Dendritic cell treated with granulocyte-macrophage colony-stimulating factor and Interleukin-4, amounts not matched to agents 40 ng/mL and 50 ng/mL, for 4 days (primary cell): ENCODE measurements around the gene GRHPR.
"Not testable (repeated sequence)": the region's sequence is repeated elsewhere in the genome, so short reads cannot be mapped to it uniquely, and the experiment has no call there.

ENCODE experiments used
- H3K27ac Mint-ChIP-seq: one replicate; pipeline ENCODE4 v1.8.0; 2022; ENCODE audit warnings: mild to moderate bottlenecking, mixed read lengths
- H3K27me3 Mint-ChIP-seq: one replicate; pipeline ENCODE4 v1.8.0; 2022; ENCODE audit warnings: mild to moderate bottlenecking, mixed read lengths
- H3K36me3 Mint-ChIP-seq: one replicate; pipeline ENCODE4 v1.8.0; 2022; ENCODE audit warnings: low read depth, mixed read lengths
- H3K4me1 Mint-ChIP-seq: one replicate; pipeline ENCODE4 v1.8.0; 2022; ENCODE audit warnings: low read depth, mixed read lengths
- H3K4me3 Mint-ChIP-seq: one replicate; pipeline ENCODE4 v1.8.0; 2022; ENCODE audit warnings: mild to moderate bottlenecking, moderate library complexity, mixed read lengths
- H3K9me3 Mint-ChIP-seq: one replicate; pipeline ENCODE4 v1.8.0; 2022; ENCODE audit warnings: mixed read lengths
- intact Hi-C: fragments of 100-400 bp; cut with micrococcal nuclease; formaldehyde crosslinking; loops from one replicate; pipeline ENCODE4 v1.15.0; 2022

The GRHPR gene

DNA sequence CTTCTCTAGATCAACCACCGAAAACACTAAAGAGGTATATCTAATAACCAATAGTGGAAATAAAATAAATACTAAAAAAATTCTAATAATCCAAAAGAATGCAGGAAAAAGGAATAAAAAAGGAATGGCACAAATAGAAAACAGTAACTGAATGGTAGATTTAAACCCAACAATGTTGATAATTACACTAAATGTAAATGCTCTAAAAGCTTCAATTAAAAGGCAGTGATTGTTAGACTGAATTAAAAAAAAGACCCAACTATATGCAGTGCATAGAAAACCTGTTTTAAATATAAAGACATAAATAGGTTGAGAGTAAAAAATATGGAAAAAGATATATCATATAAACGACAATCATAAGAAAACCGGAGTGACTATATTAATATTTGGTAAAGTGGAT lies 51.9 kb downstream of the GRHPR start:
- H3K27ac Mint-ChIP-seq = no peak overlapping the region

DNA sequence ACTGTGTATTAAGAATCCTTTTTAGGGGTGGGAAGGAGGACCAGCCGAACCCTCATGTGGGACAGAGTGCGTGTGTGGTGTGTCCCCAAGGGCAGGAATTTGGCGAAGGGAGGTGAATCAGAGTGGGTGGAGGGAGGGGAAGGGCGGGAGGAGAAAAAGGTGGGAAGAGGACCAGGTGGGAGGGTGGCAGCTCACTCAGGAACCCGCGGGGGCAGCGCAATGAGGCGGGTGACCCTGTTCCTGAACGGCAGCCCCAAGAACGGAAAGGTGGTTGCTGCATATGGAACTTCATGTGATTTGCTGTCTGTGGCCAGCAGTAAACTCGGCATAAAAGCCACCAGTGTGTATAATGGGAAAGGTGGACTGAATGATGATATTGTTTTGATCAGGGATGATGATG lies 54.4 kb downstream of the GRHPR start:
- peaks cover 20% of the 10 kb centered on the region for H3K27me3 Mint-ChIP-seq
- peaks cover 10% of the 10 kb centered on the region for H3K4me1 Mint-ChIP-seq
- intact Hi-C loops = no loop called here
- no peak overlapping the region for H3K27ac Mint-ChIP-seq
- H3K9me3 Mint-ChIP-seq = peaks cover 10% of the 10 kb centered on the region
- no peak overlapping the region for H3K4me3 Mint-ChIP-seq
- H3K36me3 Mint-ChIP-seq = no peaks in the 10 kb centered on the region

More for the DNA sequence above, 51.9 kb downstream of the GRHPR start:
- Mint-ChIP-seq H3K36me3 (no peaks in the 10 kb centered on the region), H3K9me3 (peaks cover 10% of the 10 kb centered on the region), H3K4me3 (no peak overlapping the region), H3K27me3 (peaks cover 12% of the 10 kb centered on the region), H3K4me1 (peaks cover 9% of the 10 kb centered on the region)
- intact Hi-C loops = no loop called here

DNA sequence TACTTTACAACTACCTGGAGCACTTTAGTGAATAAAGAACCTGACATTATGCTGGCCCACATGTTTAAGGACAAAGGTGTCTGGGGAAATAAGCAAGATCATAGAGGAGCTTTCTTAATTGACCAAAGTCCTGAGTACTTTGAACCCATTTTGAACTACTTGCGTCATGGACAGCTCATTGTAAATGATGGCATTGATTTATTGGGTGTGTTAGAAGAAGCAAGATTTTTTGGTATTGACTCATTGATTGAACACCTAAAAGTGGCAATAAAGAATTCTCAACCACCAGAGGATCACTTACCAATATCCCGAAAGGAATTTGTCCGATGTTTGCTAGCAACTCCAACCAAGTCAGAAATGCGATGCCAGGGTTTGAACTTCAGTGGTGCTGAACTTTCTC lies 54.9 kb downstream of the GRHPR start:
- H3K4me1 Mint-ChIP-seq, H3K36me3 Mint-ChIP-seq, H3K27ac Mint-ChIP-seq, H3K4me3 Mint-ChIP-seq, intact Hi-C loops: not testable (repeated sequence)
- peaks cover 10% of the 10 kb centered on the region for H3K9me3 Mint-ChIP-seq
- H3K27me3 Mint-ChIP-seq = peaks cover 20% of the 10 kb centered on the region

DNA sequence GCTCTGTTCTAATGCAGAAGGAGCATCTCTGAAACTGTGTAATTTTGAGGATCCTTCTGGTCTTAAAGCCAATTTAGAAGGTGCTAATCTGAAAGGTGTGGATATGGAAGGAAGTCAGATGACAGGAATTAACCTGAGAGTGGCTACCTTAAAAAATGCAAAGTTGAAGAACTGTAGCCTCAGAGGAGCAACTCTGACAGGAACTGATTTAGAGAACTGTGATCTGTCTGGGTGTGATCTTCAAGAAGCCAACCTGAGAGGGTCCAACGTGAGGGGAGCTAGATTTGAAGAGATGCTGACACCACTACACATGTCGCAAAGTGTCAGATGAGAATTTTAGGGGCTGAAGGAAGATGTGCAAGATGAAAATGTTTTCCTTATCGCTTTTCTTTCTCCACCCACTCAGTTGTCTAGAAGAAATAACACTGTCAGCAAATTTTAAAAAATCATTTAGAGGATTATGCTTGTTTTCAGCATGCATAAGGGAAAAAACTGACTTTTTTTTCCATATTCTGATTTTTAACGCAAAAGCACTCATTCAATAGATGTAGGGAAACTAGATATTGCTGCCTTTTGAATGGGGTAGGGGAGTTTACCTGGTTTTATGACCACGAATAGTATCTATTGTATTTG lies 55.6 kb downstream of the GRHPR start:
- not testable (repeated sequence) for H3K4me3 Mint-ChIP-seq

DNA sequence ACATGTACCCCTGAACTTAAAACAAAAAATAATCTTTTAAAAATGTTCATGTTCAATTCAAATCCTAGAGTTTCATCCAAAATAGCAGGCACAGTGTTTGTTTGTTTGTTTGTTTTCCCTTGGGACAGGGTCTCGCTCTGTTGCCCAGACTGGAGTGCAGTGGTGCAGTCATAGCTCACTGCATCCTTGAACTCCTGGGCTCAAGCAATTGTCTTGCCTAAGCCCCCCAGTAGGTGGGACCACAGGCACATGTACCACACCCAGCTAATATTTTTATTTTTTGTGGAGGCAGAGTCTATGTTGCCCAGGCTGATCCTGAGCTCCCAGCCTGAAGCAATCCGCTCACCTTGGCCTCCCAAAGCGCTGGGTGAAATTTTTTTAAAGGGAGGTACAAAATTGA lies 58.3 kb downstream of the GRHPR start:
- no peak overlapping the region for H3K4me3 Mint-ChIP-seq
- intact Hi-C loops = no loop called here
- peaks cover 20% of the 10 kb centered on the region for H3K27me3 Mint-ChIP-seq
- peaks cover 14% of the 10 kb centered on the region for H3K4me1 Mint-ChIP-seq
- no peaks in the 10 kb centered on the region for H3K9me3 Mint-ChIP-seq
- H3K27ac Mint-ChIP-seq = no peak overlapping the region
- peaks cover 2% of the 10 kb centered on the region for H3K36me3 Mint-ChIP-seq

More for the DNA sequence above, 55.6 kb downstream of the GRHPR start:
- H3K4me1 Mint-ChIP-seq, intact Hi-C loops, H3K36me3 Mint-ChIP-seq, H3K27ac Mint-ChIP-seq: not testable (repeated sequence)
- Mint-ChIP-seq H3K27me3 (peaks cover 20% of the 10 kb centered on the region), H3K9me3 (peaks cover 10% of the 10 kb centered on the region)

DNA sequence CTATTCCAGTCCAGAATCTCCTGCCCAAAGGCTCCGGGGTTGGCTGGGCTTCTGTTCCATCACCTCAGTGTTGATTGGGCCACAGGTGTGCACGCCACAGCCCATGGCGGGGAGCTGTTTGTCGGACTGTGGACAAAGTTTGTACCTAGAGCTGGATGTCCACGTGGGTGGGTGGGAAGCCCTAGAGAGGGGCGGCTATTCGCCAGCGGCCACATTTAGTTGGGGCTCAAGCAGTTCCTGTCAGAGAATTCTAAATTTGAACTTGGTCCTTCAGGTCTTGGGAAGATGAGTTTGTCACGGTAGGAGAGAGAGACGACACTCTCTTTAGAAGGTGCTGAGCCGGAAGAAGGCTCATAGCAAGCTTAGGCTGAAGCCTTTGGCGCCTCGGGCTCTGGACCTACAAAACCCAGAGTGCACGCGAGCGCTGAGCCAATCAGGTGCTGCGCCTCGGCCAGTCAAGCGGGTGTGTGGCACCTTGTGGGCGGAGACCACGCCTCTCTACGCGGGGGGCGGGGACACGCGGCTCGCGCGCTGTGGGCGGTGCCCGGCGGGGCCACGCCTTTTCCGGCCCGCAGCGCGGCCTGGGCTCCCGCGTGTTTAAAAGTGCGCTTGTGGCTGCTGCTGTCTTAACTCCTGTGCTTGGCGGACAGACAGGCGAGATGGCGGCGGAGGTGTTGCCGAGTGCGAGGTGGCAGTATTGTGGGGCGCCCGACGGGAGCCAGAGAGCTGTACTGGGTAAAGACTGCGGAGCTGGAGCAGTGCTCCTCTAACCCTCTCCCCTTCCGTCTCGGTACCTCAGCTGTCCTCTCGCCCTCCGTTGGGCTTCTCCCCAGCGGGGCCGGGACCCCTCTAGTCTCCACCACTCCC lies 63.1 kb downstream of the GRHPR start, which contains the start of gene POLR1E:
Gene POLR1E (plus strand): TSS at position 560 of the 867 bp plus-strand sequence. CDS start 100 bp downstream, at position 660.
- H3K27me3 Mint-ChIP-seq = peaks cover 6% of the 10 kb centered on the region
- H3K27ac Mint-ChIP-seq = peak within 1 kb of the TSS; percentile 86
- H3K4me3 Mint-ChIP-seq = peak within 1 kb of the TSS; percentile 92
- intact Hi-C loops = loop anchor here (1.0 to 5.0 kb wide), 4 partner anchors 20 to 267 kb away; partner anchors contain the start of genes GRHPR, TOMM5, TRMT10B and ZBTB5
- H3K36me3 Mint-ChIP-seq = peaks cover 40% of the 10 kb centered on the region
- peaks cover 35% of the 10 kb centered on the region for H3K4me1 Mint-ChIP-seq
- no peaks in the 10 kb centered on the region for H3K9me3 Mint-ChIP-seq

DNA sequence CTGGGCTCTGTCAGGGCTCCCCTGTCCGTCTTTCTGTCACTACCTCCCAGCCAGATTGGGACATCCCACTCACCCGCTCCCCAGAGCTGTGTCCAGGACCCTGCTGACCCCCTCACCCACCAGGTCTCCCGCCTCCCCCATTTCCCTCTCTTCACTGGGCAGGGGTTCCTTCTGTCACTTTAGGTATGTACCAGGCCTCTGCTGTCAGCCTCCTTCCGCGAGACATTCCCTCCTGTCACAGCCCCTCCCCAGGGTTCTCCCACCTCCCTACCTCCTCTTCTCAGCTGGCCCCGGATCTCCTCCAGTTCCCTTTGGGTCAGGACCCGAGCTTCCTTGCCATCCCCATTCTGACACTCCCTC lies 63.7 kb downstream of the GRHPR start:
- Mint-ChIP-seq H3K27me3 (peaks cover 6% of the 10 kb centered on the region), H3K4me3 (peak overlapping the region; percentile 92), H3K36me3 (peaks cover 45% of the 10 kb centered on the region), H3K9me3 (no peaks in the 10 kb centered on the region), H3K27ac (peak overlapping the region; percentile 86), H3K4me1 (peaks cover 35% of the 10 kb centered on the region)
- intact Hi-C loops = loop anchor here (5.0 kb wide), 3 partner anchors 64 to 266 kb away; partner anchors contain the start of genes GRHPR, TOMM5 and TRMT10B
